SJSA1 (cell line): ENCODE data around the gene TRMT1. TPM values are rescaled to one million over a fixed set of nuclear protein-coding genes. Genes with fewer than 3 reads are reported as not detected.

Experiments
- DNase-seq, 2 experiments: peaks; one replicate each; pipeline ENCODE4 v3.0.0-alpha.2; 2015 to 2020; ENCODE audit warnings: low spot score in 2 of 2, low read depth in 1 of 2
- H3K27ac ChIP-seq: fragments of 250-450 bp; sonication (Bioruptor Pico); 2 replicates; pipeline ENCODE4 v1.5.1; 2020; ENCODE audit warnings: mild to moderate bottlenecking, moderate library complexity
- H3K27me3 ChIP-seq: fragments of 250-450 bp; sonication (Bioruptor Pico); replicated peaks from 2 replicates; pipeline ENCODE4 v1.5.1; 2020; ENCODE audit warnings: mild to moderate bottlenecking, moderate library complexity
- H3K36me3 ChIP-seq: fragments of 250-450 bp; sonication (Bioruptor Pico); 2 replicates; pipeline ENCODE4 v1.5.1; 2020; ENCODE audit warnings: mild to moderate bottlenecking
- H3K4me1 ChIP-seq: fragments of 250-450 bp; sonication (Bioruptor Pico); replicated peaks from 2 replicates; pipeline ENCODE4 v1.6.1; 2021; ENCODE audit warnings: mild to moderate bottlenecking
- H3K4me3 ChIP-seq: fragments of 250-450 bp; sonication (Bioruptor Pico); 2 replicates; pipeline ENCODE4 v1.5.1; 2020; ENCODE audit warnings: mild to moderate bottlenecking
- H3K9me3 ChIP-seq: fragments of 250-450 bp; sonication (Bioruptor Pico); replicated peaks from 2 replicates; pipeline ENCODE4 v1.5.1; 2020; ENCODE audit warnings: mild to moderate bottlenecking
- total RNA-seq: library from RNA; depleted of rRNA; stranded (reverse); fragments of >200 nt; shearing (Covaris generic); gene quantifications from 2 replicates; pipeline ENCODE4 v1.2.3, GENCODE V29; 2014

The TRMT1 gene
- total RNA-seq, 1 experiment from 2014 or later: 29.6 TPM

DNA sequence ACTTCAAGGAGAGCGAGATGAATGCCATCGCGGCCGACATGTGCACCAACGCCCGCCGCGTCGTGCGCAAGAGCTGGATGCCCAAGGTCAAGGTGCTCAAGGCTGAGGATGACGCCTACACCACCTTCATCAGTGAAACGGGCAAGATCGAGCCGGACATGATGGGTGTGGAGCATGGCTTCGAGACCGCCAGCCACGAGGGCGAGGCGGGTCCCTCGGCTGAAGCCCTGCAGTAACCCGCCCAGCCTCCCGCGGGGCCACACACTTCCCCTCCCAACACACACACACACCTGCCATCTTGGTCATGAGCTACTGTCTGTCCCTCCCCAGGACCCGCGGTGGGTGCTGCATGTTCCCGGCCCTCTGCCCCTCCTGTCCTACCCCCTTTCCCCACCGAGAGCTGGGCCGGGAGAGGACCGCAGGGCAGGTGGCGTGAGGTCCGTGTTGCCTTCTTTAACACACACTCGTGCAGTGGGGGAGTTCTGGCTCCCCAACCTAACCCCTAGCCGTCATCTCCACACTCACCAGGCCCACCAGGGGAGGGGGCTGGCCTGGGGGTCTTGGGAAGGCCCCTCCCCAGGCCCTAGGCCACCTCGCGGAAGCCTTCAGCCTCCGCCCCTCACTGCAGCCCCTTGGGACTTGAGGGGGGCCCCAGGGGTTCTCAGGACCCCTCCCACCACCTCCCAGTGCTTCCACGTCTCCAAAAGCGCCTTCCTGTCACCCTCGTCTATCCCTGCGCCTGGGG lies 21.8 kb upstream of the TRMT1 start:
- peaks cover 55% of the 10 kb centered on the region for H3K36me3 ChIP-seq
- H3K27me3 ChIP-seq: no peaks in the 10 kb centered on the region

GRCh38 chr19:13137290-13137794 lies 20.8 kb upstream of the TRMT1 start:
- Histone ChIP-seq H3K27me3 (no peaks in the 10 kb centered on the region), H3K36me3 (peaks cover 53% of the 10 kb centered on the region), H3K4me1 (peaks cover 35% of the 10 kb centered on the region), H3K27ac (no peak overlapping the region), H3K9me3 (no peaks in the 10 kb centered on the region), H3K4me3 (no peak overlapping the region)
- no peak for DNase-seq

More for the DNA sequence above, 21.8 kb upstream of the TRMT1 start:
- H3K9me3 ChIP-seq: no peaks in the 10 kb centered on the region
- H3K27ac ChIP-seq: no peak overlapping the region
- H3K4me1 ChIP-seq: peaks cover 33% of the 10 kb centered on the region
- no peak for DNase-seq
- H3K4me3 ChIP-seq: no peak overlapping the region

DNA sequence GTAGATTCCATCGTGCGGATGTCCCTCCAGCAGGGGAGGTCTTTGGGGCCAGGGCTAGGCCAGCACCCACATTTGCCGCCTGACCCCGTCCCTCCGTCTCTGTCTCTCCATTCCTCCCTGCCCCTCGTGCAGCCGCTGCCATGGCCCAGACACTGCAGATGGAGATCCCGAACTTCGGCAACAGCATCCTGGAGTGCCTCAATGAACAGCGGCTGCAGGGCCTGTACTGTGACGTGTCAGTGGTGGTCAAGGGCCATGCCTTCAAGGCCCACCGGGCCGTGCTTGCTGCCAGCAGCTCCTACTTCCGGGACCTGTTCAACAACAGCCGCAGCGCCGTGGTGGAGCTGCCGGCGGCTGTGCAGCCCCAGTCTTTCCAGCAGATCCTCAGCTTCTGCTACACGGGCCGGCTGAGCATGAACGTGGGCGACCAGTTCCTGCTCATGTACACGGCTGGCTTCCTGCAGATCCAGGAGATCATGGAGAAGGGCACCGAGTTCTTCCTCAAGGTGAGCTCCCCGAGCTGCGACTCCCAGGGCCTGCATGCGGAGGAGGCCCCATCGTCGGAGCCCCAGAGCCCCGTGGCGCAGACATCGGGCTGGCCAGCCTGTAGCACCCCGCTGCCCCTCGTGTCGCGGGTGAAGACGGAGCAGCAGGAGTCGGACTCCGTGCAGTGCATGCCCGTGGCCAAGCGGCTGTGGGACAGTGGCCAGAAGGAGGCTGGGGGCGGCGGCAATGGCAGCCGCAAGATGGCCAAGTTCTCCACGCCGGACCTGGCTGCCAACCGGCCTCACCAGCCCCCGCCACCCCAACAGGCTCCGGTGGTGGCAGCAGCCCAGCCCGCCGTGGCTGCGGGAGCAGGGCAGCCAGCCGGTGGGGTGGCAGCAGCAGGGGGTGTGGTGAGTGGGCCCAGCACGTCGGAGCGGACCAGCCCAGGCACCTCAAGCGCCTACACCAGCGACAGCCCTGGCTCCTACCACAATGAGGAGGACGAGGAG lies 18.8 kb upstream of the TRMT1 start:
- peaks cover 59% of the 10 kb centered on the region for H3K36me3 ChIP-seq
- H3K27ac ChIP-seq: no peak overlapping the region
- peaks cover 50% of the 10 kb centered on the region for H3K4me1 ChIP-seq
- DNase-seq: no peak
- no peaks in the 10 kb centered on the region for H3K27me3 ChIP-seq
- no peak overlapping the region for H3K4me3 ChIP-seq
- no peaks in the 10 kb centered on the region for H3K9me3 ChIP-seq

GRCh38 chr19:13134626-13135025 lies 18.1 kb upstream of the TRMT1 start:
- Histone ChIP-seq H3K4me3 (no peak overlapping the region), H3K27me3 (no peaks in the 10 kb centered on the region), H3K27ac (no peak overlapping the region), H3K36me3 (peaks cover 59% of the 10 kb centered on the region), H3K4me1 (peaks cover 47% of the 10 kb centered on the region), H3K9me3 (no peaks in the 10 kb centered on the region)
- DNase-seq: no peak

- no peaks in the 10 kb centered on the region for H3K9me3 ChIP-seq
- DNase-seq: no peak
- no peak overlapping the region for H3K4me3 ChIP-seq
- H3K27me3 ChIP-seq: no peaks in the 10 kb centered on the region
- H3K27ac ChIP-seq: no peak overlapping the region
- peaks cover 57% of the 10 kb centered on the region for H3K36me3 ChIP-seq
- H3K4me1 ChIP-seq: peaks cover 39% of the 10 kb centered on the region
These were observed 16.8 kb upstream of the TRMT1 start for GRCh38 chr19:13133241-13133870.

GRCh38 chr19:13132471-13133180 lies 16.1 kb upstream of the TRMT1 start:
- Histone ChIP-seq H3K27me3 (no peaks in the 10 kb centered on the region), H3K4me3 (no peak overlapping the region), H3K4me1 (peaks cover 39% of the 10 kb centered on the region), H3K27ac (no peak overlapping the region), H3K36me3 (peaks cover 55% of the 10 kb centered on the region), H3K9me3 (no peaks in the 10 kb centered on the region)
- no peak for DNase-seq

DNA sequence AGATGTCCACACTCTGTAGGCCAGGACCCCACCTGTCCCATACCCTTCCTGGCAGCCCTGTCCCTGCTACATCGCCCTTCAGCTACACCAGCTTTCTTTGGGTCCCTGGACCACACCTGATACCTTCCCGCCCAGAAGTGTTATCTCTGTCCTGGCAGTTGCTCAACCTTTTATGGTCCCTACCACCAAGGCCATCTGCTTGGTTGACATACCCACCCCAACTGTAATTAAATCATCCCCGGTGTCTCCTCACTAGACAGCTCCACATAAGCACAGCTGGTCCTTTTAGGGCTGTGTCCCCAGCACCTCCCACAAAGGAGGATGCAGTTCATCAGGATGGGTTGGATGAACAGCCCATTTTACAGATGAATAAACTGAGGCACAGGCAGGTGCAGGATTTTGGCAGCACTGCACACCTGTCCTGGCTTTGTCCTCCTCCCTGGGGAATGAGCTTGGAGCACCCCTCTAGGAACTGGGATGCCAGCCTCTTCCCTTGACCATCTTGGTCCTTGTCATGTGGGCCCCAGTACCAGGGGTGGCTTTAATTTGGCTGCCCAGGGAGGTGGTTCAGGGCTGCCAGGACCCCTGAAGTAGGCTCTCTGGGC lies 14.4 kb upstream of the TRMT1 start:
- Histone ChIP-seq H3K36me3 (peaks cover 49% of the 10 kb centered on the region), H3K4me3 (no peak overlapping the region), H3K9me3 (no peaks in the 10 kb centered on the region), H3K4me1 (peaks cover 39% of the 10 kb centered on the region), H3K27me3 (no peaks in the 10 kb centered on the region), H3K27ac (no peak overlapping the region)
- DNase-seq: no peak

GRCh38 chr19:13129384-13129783 lies 12.8 kb upstream of the TRMT1 start:
- H3K4me1 ChIP-seq: peaks cover 36% of the 10 kb centered on the region
- no peaks in the 10 kb centered on the region for H3K9me3 ChIP-seq
- peaks cover 41% of the 10 kb centered on the region for H3K36me3 ChIP-seq
- no peaks in the 10 kb centered on the region for H3K27me3 ChIP-seq
- H3K4me3 ChIP-seq: no peak overlapping the region
- DNase-seq: no peak
- no peak overlapping the region for H3K27ac ChIP-seq

DNA sequence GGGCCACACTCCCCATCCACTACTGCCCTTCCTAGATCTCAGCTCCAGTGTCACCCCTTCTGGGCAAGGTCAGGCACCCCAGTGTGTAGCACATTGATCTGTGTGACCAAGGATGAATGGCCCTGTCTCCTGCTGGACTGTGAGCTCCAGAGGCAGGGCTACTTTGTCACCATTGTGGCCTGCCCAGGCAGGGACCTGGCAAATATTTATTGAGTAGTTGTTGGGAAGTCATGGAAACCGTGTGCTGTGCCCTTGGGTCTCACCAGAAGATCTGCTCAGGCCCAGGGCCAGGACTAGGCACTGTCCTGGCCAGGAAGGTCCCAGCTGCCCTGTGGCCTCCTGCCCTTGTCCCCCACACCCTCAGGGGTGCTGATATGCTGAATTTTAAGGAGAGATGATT lies 12.0 kb upstream of the TRMT1 start:
- peaks cover 30% of the 10 kb centered on the region for H3K4me1 ChIP-seq
- H3K27me3 ChIP-seq: no peaks in the 10 kb centered on the region
- peaks cover 48% of the 10 kb centered on the region for H3K36me3 ChIP-seq
- H3K9me3 ChIP-seq: no peaks in the 10 kb centered on the region
- H3K4me3 ChIP-seq: no peak overlapping the region
- H3K27ac ChIP-seq: no peak overlapping the region
- no peak for DNase-seq

- H3K36me3 ChIP-seq: peaks cover 50% of the 10 kb centered on the region
- no peaks in the 10 kb centered on the region for H3K27me3 ChIP-seq
- no peak for DNase-seq
- no peak overlapping the region for H3K4me3 ChIP-seq
- no peaks in the 10 kb centered on the region for H3K9me3 ChIP-seq
- peaks cover 24% of the 10 kb centered on the region for H3K4me1 ChIP-seq
- H3K27ac ChIP-seq: no peak overlapping the region
These were observed 11.5 kb upstream of the TRMT1 start for GRCh38 chr19:13127811-13128575.

- no peak for DNase-seq
- no peaks in the 10 kb centered on the region for H3K9me3 ChIP-seq
- no peaks in the 10 kb centered on the region for H3K27me3 ChIP-seq
- H3K4me3 ChIP-seq: no peak overlapping the region
- no peak overlapping the region for H3K27ac ChIP-seq
- H3K4me1 ChIP-seq: peaks cover 15% of the 10 kb centered on the region
- H3K36me3 ChIP-seq: peaks cover 51% of the 10 kb centered on the region
These were observed 10.5 kb upstream of the TRMT1 start for GRCh38 chr19:13127051-13127450.
